Ectodermal cell (in vitro differentiated cells): ENCODE results near the gene INHBC.

ENCODE experiments used
- H3K27ac ChIP-seq: 2 replicates; pipeline ENCODE4 v1.7.0; 2013; ENCODE audit warnings: mild to moderate bottlenecking, low read depth, low read length; ENCODE audit not compliant: insufficient read depth, poor library complexity, severe bottlenecking
- H3K27me3 ChIP-seq: 2 replicates; pipeline ENCODE4 v1.7.0; 2013; ENCODE audit warnings: mild to moderate bottlenecking, low read length; ENCODE audit not compliant: insufficient read depth, control insufficient read depth, poor library complexity, severe bottlenecking
- H3K36me3 ChIP-seq: one replicate; pipeline ENCODE4 v1.7.0; 2013; ENCODE audit warnings: low read length; ENCODE audit not compliant: control insufficient read depth, insufficient read depth
- H3K4me1 ChIP-seq: one replicate; pipeline ENCODE4 v1.7.0; 2013; ENCODE audit warnings: low read length; ENCODE audit not compliant: control insufficient read depth, insufficient read depth
- H3K4me3 ChIP-seq: 2 replicates; pipeline ENCODE4 v1.7.0; 2013; ENCODE audit warnings: low read depth, low read length, control low read depth; ENCODE audit not compliant: insufficient read depth
- H3K9me3 ChIP-seq: 2 replicates; pipeline ENCODE4 v1.7.0; 2013; ENCODE audit warnings: mild to moderate bottlenecking, low read length, moderate library complexity; ENCODE audit not compliant: control insufficient read depth
- WGBS, 2 experiments: methylation state at CpG; one replicate each; pipeline ENCODE4 v1.1.7; 2013; ENCODE audit warnings: missing lambda C conversion rate in 2 of 2; 5-methylcytosine and 5-hydroxymethylcytosine counted together

Gene INHBC

GRCh38 chr12:57454213-57454565 is 19.6 kb downstream of the INHBC start:
- no peaks in the 10 kb centered on the region for H3K36me3 ChIP-seq
- H3K4me3 ChIP-seq = no peak overlapping the region
- H3K9me3 ChIP-seq = no peaks in the 10 kb centered on the region
- H3K27me3 ChIP-seq = no peaks in the 10 kb centered on the region
- H3K4me1 ChIP-seq = peaks cover 25% of the 10 kb centered on the region
- 93 to 98% methylated on average over 2 of the region's 2 CpGs for WGBS, 2 experiments
- H3K27ac ChIP-seq = no peak overlapping the region

- Histone ChIP-seq H3K36me3 (no peaks in the 10 kb centered on the region), H3K9me3 (no peaks in the 10 kb centered on the region), H3K27me3 (no peaks in the 10 kb centered on the region), H3K4me3 (no peak within 1 kb of the TSS), H3K27ac (peak within 1 kb of the TSS; percentile 93), H3K4me1 (peaks cover 25% of the 10 kb centered on the region)
- WGBS, 2 experiments = 53 to 56% methylated on average over 10 of the region's 10 CpGs
Observed at GRCh38 chr12:57454566-57455373, 20.2 kb downstream of the INHBC start, which contains the start of gene INHBE. Gene INHBE, plus strand, starts transcription at chr12:57455307. Its CDS starts 230 bp downstream, at chr12:57455537.

- Histone ChIP-seq H3K9me3 (no peaks in the 10 kb centered on the region), H3K27ac (no peak overlapping the region), H3K4me3 (no peak overlapping the region), H3K4me1 (peaks cover 29% of the 10 kb centered on the region), H3K36me3 (no peaks in the 10 kb centered on the region), H3K27me3 (peaks cover 6% of the 10 kb centered on the region)
- WGBS, 2 experiments = 69 to 72% methylated on average over 10 of the region's 10 CpGs
Observed at GRCh38 chr12:57455374-57456144, 21.0 kb downstream of the INHBC start.

GRCh38 chr12:57456145-57456700 is 21.6 kb downstream of the INHBC start:
- WGBS, 2 experiments = 52 to 53% methylated on average over 15 of the region's 15 CpGs
- Histone ChIP-seq H3K27me3 (peaks cover 12% of the 10 kb centered on the region), H3K27ac (no peak overlapping the region), H3K4me3 (no peak overlapping the region), H3K36me3 (no peaks in the 10 kb centered on the region), H3K9me3 (no peaks in the 10 kb centered on the region), H3K4me1 (peaks cover 35% of the 10 kb centered on the region)

- no peaks in the 10 kb centered on the region for H3K9me3 ChIP-seq
- H3K4me1 ChIP-seq = peaks cover 42% of the 10 kb centered on the region
- H3K4me3 ChIP-seq = no peak overlapping the region
- WGBS, 2 experiments = 91 to 92% methylated on average over 6 of the region's 6 CpGs
- H3K36me3 ChIP-seq = no peaks in the 10 kb centered on the region
- H3K27me3 ChIP-seq = peaks cover 19% of the 10 kb centered on the region
- H3K27ac ChIP-seq = no peak overlapping the region
Observed at GRCh38 chr12:57456737-57457490, 22.3 kb downstream of the INHBC start.

- Histone ChIP-seq H3K27me3 (peaks cover 21% of the 10 kb centered on the region), H3K36me3 (no peaks in the 10 kb centered on the region), H3K27ac (no peak overlapping the region), H3K4me3 (peak overlapping the region; percentile 48), H3K9me3 (no peaks in the 10 kb centered on the region), H3K4me1 (peaks cover 36% of the 10 kb centered on the region)
- WGBS, 2 experiments = 25 to 32% methylated on average over 3 of the region's 3 CpGs
Observed at GRCh38 chr12:57458665-57459054, 24.1 kb downstream of the INHBC start.

GRCh38 chr12:57459055-57459749 is 24.6 kb downstream of the INHBC start:
- Histone ChIP-seq H3K4me1 (peaks cover 36% of the 10 kb centered on the region), H3K36me3 (no peaks in the 10 kb centered on the region), H3K27me3 (peaks cover 21% of the 10 kb centered on the region), H3K4me3 (peak overlapping the region; percentile 48), H3K9me3 (no peaks in the 10 kb centered on the region), H3K27ac (no peak overlapping the region)
- WGBS, 2 experiments = 0 to 1% methylated on average over 24 of the region's 24 CpGs

- peaks cover 32% of the 10 kb centered on the region for H3K4me1 ChIP-seq
- WGBS, 2 experiments = 0 to 1% methylated on average over 20 to 35 of the region's 36 CpGs
- H3K27ac ChIP-seq = no peak within 1 kb of the TSS
- H3K4me3 ChIP-seq = peak within 1 kb of the TSS; percentile 48
- H3K9me3 ChIP-seq = no peaks in the 10 kb centered on the region
- H3K27me3 ChIP-seq = peaks cover 21% of the 10 kb centered on the region
- H3K36me3 ChIP-seq = no peaks in the 10 kb centered on the region
Observed at GRCh38 chr12:57459750-57460467, 25.3 kb downstream of the INHBC start, which contains the start of gene GLI1. Gene GLI1, plus strand, starts transcription at chr12:57459785. Its CDS starts 3,907 bp downstream, at chr12:57463692.

- Histone ChIP-seq H3K27me3 (peaks cover 21% of the 10 kb centered on the region), H3K36me3 (no peaks in the 10 kb centered on the region), H3K9me3 (no peaks in the 10 kb centered on the region), H3K4me1 (peaks cover 27% of the 10 kb centered on the region), H3K27ac (no peak overlapping the region), H3K4me3 (no peak overlapping the region)
- WGBS, 2 experiments = 1 to 2% methylated on average over 6 of the region's 6 CpGs
Observed at GRCh38 chr12:57460468-57460784, 25.8 kb downstream of the INHBC start.
